Measurements from ENCODE around the gene CCNY. TPM values are rescaled to one million over a fixed set of nuclear protein-coding genes. Genes with fewer than 3 reads are reported as not detected.
"Not testable (repeated sequence)": the region's sequence is repeated elsewhere in the genome, so short reads cannot be mapped to it uniquely, and the experiment has no call there.

The CCNY gene
- total RNA-seq, 1 donor from 2014 or later, result 85.9 TPM

GRCh38 chr10:35353805-35354204, 17.5 kb downstream of the CCNY start:
- H3K27ac Mint-ChIP-seq (ENCODE audit: unreplicated experiment), result no peak overlapping the region
- TF ChIP-seq, protein P1, sequence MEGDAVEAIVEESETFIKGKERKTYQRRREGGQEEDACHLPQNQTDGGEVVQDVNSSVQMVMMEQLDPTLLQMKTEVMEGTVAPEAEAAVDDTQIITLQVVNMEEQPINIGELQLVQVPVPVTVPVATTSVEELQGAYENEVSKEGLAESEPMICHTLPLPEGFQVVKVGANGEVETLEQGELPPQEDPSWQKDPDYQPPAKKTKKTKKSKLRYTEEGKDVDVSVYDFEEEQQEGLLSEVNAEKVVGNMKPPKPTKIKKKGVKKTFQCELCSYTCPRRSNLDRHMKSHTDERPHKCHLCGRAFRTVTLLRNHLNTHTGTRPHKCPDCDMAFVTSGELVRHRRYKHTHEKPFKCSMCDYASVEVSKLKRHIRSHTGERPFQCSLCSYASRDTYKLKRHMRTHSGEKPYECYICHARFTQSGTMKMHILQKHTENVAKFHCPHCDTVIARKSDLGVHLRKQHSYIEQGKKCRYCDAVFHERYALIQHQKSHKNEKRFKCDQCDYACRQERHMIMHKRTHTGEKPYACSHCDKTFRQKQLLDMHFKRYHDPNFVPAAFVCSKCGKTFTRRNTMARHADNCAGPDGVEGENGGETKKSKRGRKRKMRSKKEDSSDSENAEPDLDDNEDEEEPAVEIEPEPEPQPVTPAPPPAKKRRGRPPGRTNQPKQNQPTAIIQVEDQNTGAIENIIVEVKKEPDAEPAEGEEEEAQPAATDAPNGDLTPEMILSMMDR (IDR thresholded peaks at IDR 0.05; ENCODE audit: insufficient read depth, low read depth, low read length), result no peak
- TF ChIP-seq EZH2 (IDR thresholded peaks at IDR 0.05; ENCODE audit: insufficient read depth, low read length), result no peak
- FAIRE-seq, result no peak

DNA sequence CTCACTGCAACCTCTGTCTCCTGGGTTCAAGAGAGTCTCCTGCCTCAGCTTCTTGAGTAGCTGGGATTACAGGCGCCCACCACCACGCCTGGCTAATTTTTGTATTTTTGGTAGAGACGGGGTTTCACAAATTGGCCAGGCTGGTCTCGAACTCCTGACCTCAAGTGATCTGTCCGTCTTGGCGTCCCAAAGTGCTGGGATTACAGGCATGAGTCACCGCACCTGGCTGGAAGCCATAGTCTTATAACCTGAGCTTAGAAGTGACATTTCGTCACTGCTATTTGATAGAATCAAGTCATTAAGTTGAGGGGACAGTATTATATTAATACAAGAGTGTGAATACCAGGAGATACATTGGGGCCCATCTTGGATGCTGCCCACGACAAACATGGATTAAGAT, 17.9 kb downstream of the CCNY start:
- H3K27me3 Mint-ChIP-seq (ENCODE audit: low read depth, unreplicated experiment); H3K27ac ChIP-seq (ENCODE audit: low read depth, low read length); FAIRE-seq; H2AFZ ChIP-seq (ENCODE audit: low read depth, low read length); H3K36me3 Mint-ChIP-seq (ENCODE audit: low read depth, unreplicated experiment); H3K4me2 ChIP-seq (ENCODE audit: low read length); H3K27me3 ChIP-seq (ENCODE audit: insufficient read depth, low read length); DNase-seq (ENCODE audit: low read depth); H3K4me3 ChIP-seq (ENCODE audit: insufficient read depth, low read depth, low read length); H3K27ac Mint-ChIP-seq (ENCODE audit: unreplicated experiment); H3K36me3 ChIP-seq (ENCODE audit: insufficient read depth, low read length); H3K9me3 Mint-ChIP-seq (ENCODE audit: unreplicated experiment); H3K9ac ChIP-seq (ENCODE audit: low read length); H3K9me3 ChIP-seq (ENCODE audit: insufficient read depth, low read depth, low read length); H3K4me3 Mint-ChIP-seq (ENCODE audit: unreplicated experiment): not testable (repeated sequence)
- Histone ChIP-seq H3K4me1 (ENCODE audit: insufficient read depth, low read length) (peaks cover 13% of the 10 kb centered on the region), H3K79me2 (ENCODE audit: insufficient read depth, low read length) (peaks cover 99% of the 10 kb centered on the region), H4K20me1 (ENCODE audit: insufficient read depth, low read length) (peaks cover 98% of the 10 kb centered on the region)
- H3K4me1 Mint-ChIP-seq (ENCODE audit: low read depth, unreplicated experiment), result peaks cover 68% of the 10 kb centered on the region

More at GRCh38 chr10:35353805-35354204, 17.5 kb downstream of the CCNY start:
- DNase-seq (ENCODE audit: low read depth), result no peak
- Histone ChIP-seq H4K20me1 (ENCODE audit: insufficient read depth, low read length) (peaks cover 98% of the 10 kb centered on the region), H3K4me3 (ENCODE audit: insufficient read depth, low read depth, low read length) (no peak overlapping the region), H3K27me3 (ENCODE audit: insufficient read depth, low read length) (no peaks in the 10 kb centered on the region), H3K79me2 (ENCODE audit: insufficient read depth, low read length) (peaks cover 99% of the 10 kb centered on the region), H3K4me2 (ENCODE audit: low read length) (no peak overlapping the region), H3K27ac (ENCODE audit: low read depth, low read length) (no peak overlapping the region), H2AFZ (ENCODE audit: low read depth, low read length) (no peak overlapping the region), H3K9ac (ENCODE audit: low read length) (no peak overlapping the region), H3K4me1 (ENCODE audit: insufficient read depth, low read length) (peaks cover 13% of the 10 kb centered on the region), H3K9me3 (ENCODE audit: insufficient read depth, low read depth, low read length) (no peaks in the 10 kb centered on the region), H3K36me3 (ENCODE audit: insufficient read depth, low read length) (no peaks in the 10 kb centered on the region)
- Mint-ChIP-seq H3K4me1 (ENCODE audit: low read depth, unreplicated experiment) (peaks cover 64% of the 10 kb centered on the region), H3K27me3 (ENCODE audit: low read depth, unreplicated experiment) (no peaks in the 10 kb centered on the region), H3K4me3 (ENCODE audit: unreplicated experiment) (no peak overlapping the region), H3K36me3 (ENCODE audit: low read depth, unreplicated experiment) (peaks cover 2% of the 10 kb centered on the region), H3K9me3 (ENCODE audit: unreplicated experiment) (peaks cover 2% of the 10 kb centered on the region)

- H3K27ac ChIP-seq (ENCODE audit: low read depth, low read length), result no peak overlapping the region
- H3K79me2 ChIP-seq (ENCODE audit: insufficient read depth, low read length), result peaks cover 99% of the 10 kb centered on the region
- H3K4me1 Mint-ChIP-seq (ENCODE audit: low read depth, unreplicated experiment), result peaks cover 51% of the 10 kb centered on the region
- no peak overlapping the region for H3K9ac ChIP-seq (ENCODE audit: low read length)
- no peaks in the 10 kb centered on the region for H3K27me3 ChIP-seq (ENCODE audit: insufficient read depth, low read length)
- TF ChIP-seq, protein P1 (IDR thresholded peaks at IDR 0.05; ENCODE audit: insufficient read depth, low read depth, low read length), result no peak
- no peak for TF ChIP-seq EZH2 (IDR thresholded peaks at IDR 0.05; ENCODE audit: insufficient read depth, low read length)
- no peaks in the 10 kb centered on the region for H3K27me3 Mint-ChIP-seq (ENCODE audit: low read depth, unreplicated experiment)
- peak; percentile 20 for DNase-seq (ENCODE audit: low read depth)
- no peak for FAIRE-seq
- H3K36me3 ChIP-seq (ENCODE audit: insufficient read depth, low read length), result no peaks in the 10 kb centered on the region
- H3K4me3 Mint-ChIP-seq (ENCODE audit: unreplicated experiment), result no peak overlapping the region
- no peaks in the 10 kb centered on the region for H3K9me3 ChIP-seq (ENCODE audit: insufficient read depth, low read depth, low read length)
- H3K9me3 Mint-ChIP-seq (ENCODE audit: unreplicated experiment), result peaks cover 2% of the 10 kb centered on the region
- H3K4me2 ChIP-seq (ENCODE audit: low read length), result peak overlapping the region; percentile 4
- H3K36me3 Mint-ChIP-seq (ENCODE audit: low read depth, unreplicated experiment), result peaks cover 3% of the 10 kb centered on the region
- H3K4me1 ChIP-seq (ENCODE audit: insufficient read depth, low read length), result peaks cover 13% of the 10 kb centered on the region
- H3K27ac Mint-ChIP-seq (ENCODE audit: unreplicated experiment), result no peak overlapping the region
- H4K20me1 ChIP-seq (ENCODE audit: insufficient read depth, low read length), result peaks cover 96% of the 10 kb centered on the region
- H2AFZ ChIP-seq (ENCODE audit: low read depth, low read length), result no peak overlapping the region
- H3K4me3 ChIP-seq (ENCODE audit: insufficient read depth, low read depth, low read length), result no peak overlapping the region
Observed at GRCh38 chr10:35355971-35356724, 19.8 kb downstream of the CCNY start.

All from astrocyte (in vitro differentiated cells and primary cell).